PC-9 (cell line): ENCODE measurements around the gene PHF19. TPM values are rescaled to one million over a fixed set of nuclear protein-coding genes. Genes with fewer than 3 reads are reported as not detected.

Experiments used
- BruUV-seq: library from RNA; stranded (reverse); fragments of 400-500 nt; replicated peaks from 2 replicates; lab custom pipeline; 2021; lab: Mats Ljungman, UMichigan
- CTCF ChIA-PET: fragments of 300-600 bp; sonication (Branson Sonifier 250); formaldehyde crosslinking; loops from one replicate; lab custom pipeline; 2022; ENCODE audit warnings: antibody characterized with exemption; lab: Charles Lee
- POLR2A ChIA-PET: fragments of 300-600 bp; sonication (Branson Sonifier 250); formaldehyde crosslinking; loops from one replicate; lab custom pipeline; 2022; ENCODE audit warnings: antibody characterized with exemption; ENCODE audit not compliant: unreplicated experiment; lab: Charles Lee
- DNase-seq, 2 experiments: peaks; one replicate each; pipeline versions ENCODE4 v3.0.0 to v3.0.0-alpha.2; 2015 to 2022; ENCODE audit warnings: mixed read lengths in 1 of 2
- H2AFZ ChIP-seq: fragments of 200-600 bp; sonication (generic); 2 replicates; pipeline ENCODE4 v1.8.1; 2017; ENCODE audit warnings: antibody characterized with exemption
- H3F3A ChIP-seq: fragments of 200-600 bp; sonication (generic); 2 replicates; pipeline ENCODE4 v1.8.1; 2017; ENCODE audit warnings: antibody characterized with exemption, mild to moderate bottlenecking, low read depth; ENCODE audit not compliant: insufficient read depth
- H3K27ac ChIP-seq: fragments of 200-600 bp; sonication (generic); 2 replicates; pipeline ENCODE4 v1.6.1; 2016; ENCODE audit warnings: mixed run types
- H3K27me3 ChIP-seq: fragments of 200-600 bp; sonication (generic); 2 replicates; pipeline ENCODE4 v1.6.1; 2016; ENCODE audit warnings: low read depth, mixed run types; ENCODE audit not compliant: insufficient read depth
- H3K36me3 ChIP-seq: fragments of 200-600 bp; sonication (generic); 2 replicates; pipeline ENCODE4 v1.6.1; 2016; ENCODE audit warnings: low read depth, mixed run types
- H3K4me1 ChIP-seq: fragments of 200-600 bp; sonication (generic); replicated peaks from 2 replicates; pipeline ENCODE4 v1.6.1; 2016; ENCODE audit warnings: mixed run types; ENCODE audit not compliant: insufficient read depth
- H3K4me2 ChIP-seq: fragments of 200-600 bp; sonication (generic); 2 replicates; pipeline ENCODE4 v1.6.1; 2017; ENCODE audit warnings: mixed run types
- H3K4me3 ChIP-seq: fragments of 200-600 bp; sonication (generic); 2 replicates; pipeline ENCODE4 v1.6.1; 2016; ENCODE audit warnings: mixed run types
- H3K79me2 ChIP-seq: fragments of 200-600 bp; sonication (generic); 2 replicates; pipeline ENCODE4 v1.6.1; 2017; ENCODE audit warnings: low read depth, mixed run types
- H3K9me2 ChIP-seq: fragments of 200-600 bp; sonication (generic); 2 replicates; pipeline ENCODE4 v1.8.1; 2017; ENCODE audit warnings: mild to moderate bottlenecking; ENCODE audit not compliant: insufficient read depth
- H3K9me3 ChIP-seq: fragments of 200-600 bp; sonication (generic); 2 replicates; pipeline ENCODE4 v1.8.1; 2016; ENCODE audit warnings: low read depth; ENCODE audit not compliant: insufficient read depth
- H4K20me1 ChIP-seq: fragments of 200-600 bp; sonication (generic); 2 replicates; pipeline ENCODE4 v1.8.1; 2017; ENCODE audit not compliant: insufficient read depth
- EZH2 ChIP-seq: fragments of 200-600 bp; sonication (generic); IDR thresholded peaks from 2 replicates; pipeline ENCODE4 v1.8.0; 2017; ENCODE audit warnings: antibody characterized with exemption, low read depth
- intact Hi-C: fragments of 100-400 bp; cut with micrococcal nuclease; formaldehyde crosslinking; loops from one replicate; pipeline ENCODE4 v1.10.0; 2022; ENCODE audit not compliant: unreplicated experiment
- total RNA-seq: library from RNA; stranded (reverse); gene quantifications from 2 replicates; pipeline ENCODE4 v1.2.3, GENCODE V29; 2021
- TF ChIP-seq, protein P1 (sequence below): fragments of 200-600 bp; sonication (generic); conservative IDR thresholded peaks from 2 replicates; pipeline ENCODE4 v1.6.1; 2017; ENCODE audit warnings: mixed run types, antibody characterized with exemption, mild to moderate bottlenecking, moderate library complexity

The PHF19 gene
- total RNA-seq, 1 experiment from 2014 or later = 72.9 TPM

DNA sequence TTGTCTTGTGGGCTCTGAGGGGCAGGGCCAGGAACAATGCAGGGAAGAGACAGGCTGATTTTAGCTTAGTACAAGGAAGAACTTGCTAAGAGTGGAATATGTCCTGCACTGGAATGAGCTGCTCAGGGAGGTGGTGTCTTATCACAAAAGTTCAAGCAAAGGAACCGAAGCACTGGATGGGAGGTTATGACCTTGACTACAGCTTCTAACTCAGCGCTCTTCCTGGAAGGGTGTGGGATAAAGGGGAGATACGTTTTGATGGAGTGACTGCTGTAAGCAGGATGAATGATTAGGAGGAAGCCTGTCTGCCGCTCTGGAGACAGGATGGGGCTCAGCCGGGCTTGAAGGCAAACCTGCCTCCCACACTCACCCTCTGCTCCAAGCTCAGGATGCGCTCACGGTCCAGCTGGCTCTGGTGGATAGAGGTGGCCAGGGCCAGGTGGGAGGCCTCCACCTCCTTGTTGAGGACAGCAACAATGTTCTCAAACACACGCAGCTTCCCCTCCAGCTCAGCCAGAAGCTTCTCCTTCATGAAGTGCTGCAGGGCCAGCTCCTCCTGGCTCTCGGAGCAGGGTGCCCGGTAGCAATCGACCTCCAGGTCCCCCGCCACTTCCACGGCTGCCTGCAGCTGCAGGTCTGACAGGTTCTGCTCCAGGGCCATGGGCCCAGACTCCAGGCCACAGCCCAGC, 36.1 kb upstream of the PHF19 start:
- no peak for DNase-seq
- Histone ChIP-seq H3K9me3 (no peaks in the 10 kb centered on the region), H3K4me2 (no peak overlapping the region), H4K20me1 (no peaks in the 10 kb centered on the region), H3K4me3 (no peak overlapping the region), H3F3A (no peaks in the 10 kb centered on the region), H3K9me2 (no peaks in the 10 kb centered on the region), H3K27me3 (no peaks in the 10 kb centered on the region), H3K4me1 (peaks cover 7% of the 10 kb centered on the region), H3K79me2 (no peaks in the 10 kb centered on the region), H3K36me3 (no peaks in the 10 kb centered on the region), H2AFZ (no peak overlapping the region), H3K27ac (no peak overlapping the region)
- intact Hi-C loops = no loop called here
- TF ChIP-seq, protein P1, sequence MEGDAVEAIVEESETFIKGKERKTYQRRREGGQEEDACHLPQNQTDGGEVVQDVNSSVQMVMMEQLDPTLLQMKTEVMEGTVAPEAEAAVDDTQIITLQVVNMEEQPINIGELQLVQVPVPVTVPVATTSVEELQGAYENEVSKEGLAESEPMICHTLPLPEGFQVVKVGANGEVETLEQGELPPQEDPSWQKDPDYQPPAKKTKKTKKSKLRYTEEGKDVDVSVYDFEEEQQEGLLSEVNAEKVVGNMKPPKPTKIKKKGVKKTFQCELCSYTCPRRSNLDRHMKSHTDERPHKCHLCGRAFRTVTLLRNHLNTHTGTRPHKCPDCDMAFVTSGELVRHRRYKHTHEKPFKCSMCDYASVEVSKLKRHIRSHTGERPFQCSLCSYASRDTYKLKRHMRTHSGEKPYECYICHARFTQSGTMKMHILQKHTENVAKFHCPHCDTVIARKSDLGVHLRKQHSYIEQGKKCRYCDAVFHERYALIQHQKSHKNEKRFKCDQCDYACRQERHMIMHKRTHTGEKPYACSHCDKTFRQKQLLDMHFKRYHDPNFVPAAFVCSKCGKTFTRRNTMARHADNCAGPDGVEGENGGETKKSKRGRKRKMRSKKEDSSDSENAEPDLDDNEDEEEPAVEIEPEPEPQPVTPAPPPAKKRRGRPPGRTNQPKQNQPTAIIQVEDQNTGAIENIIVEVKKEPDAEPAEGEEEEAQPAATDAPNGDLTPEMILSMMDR = no peak
- no peak for TF ChIP-seq EZH2
- no TSS peak for BruUV-seq
- ChIA-PET POLR2A (no interaction called here), CTCF (no interaction called here)

DNA sequence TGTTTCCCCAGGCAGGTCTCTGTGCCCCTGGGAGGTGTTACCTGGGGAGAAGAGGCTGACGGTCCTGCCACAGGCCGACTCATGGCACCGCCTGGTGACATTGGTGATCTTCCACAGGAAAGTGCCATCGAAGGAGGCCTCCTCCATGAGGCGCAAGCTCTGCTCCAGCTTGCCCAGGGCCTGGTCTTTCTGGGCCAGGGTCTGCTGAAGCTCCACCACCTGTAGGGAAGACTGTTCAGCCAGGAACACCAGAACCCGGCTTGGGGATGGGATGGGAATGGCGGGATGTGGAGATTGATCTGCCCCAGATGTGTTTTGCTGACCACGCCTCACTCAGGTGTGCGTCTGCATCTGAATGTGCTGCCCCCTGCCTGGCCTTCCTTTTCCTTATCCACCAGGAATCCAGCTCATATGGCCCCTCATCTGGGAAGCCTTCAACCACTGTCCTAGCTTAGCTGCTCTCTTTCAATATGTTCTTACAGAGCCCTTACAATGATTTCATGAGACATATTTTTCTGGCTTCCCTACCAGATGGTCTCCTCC, 34.4 kb upstream of the PHF19 start:
- no peak for DNase-seq
- Histone ChIP-seq H3K9me2 (no peaks in the 10 kb centered on the region), H3K4me2 (no peak overlapping the region), H3F3A (no peaks in the 10 kb centered on the region), H3K9me3 (no peaks in the 10 kb centered on the region), H3K4me1 (peaks cover 7% of the 10 kb centered on the region), H3K36me3 (no peaks in the 10 kb centered on the region), H3K4me3 (no peak overlapping the region), H3K79me2 (no peaks in the 10 kb centered on the region), H3K27me3 (no peaks in the 10 kb centered on the region), H3K27ac (no peak overlapping the region), H4K20me1 (no peaks in the 10 kb centered on the region), H2AFZ (no peak overlapping the region)
- ChIA-PET CTCF (no interaction called here), POLR2A (no interaction called here)
- no peak for TF ChIP-seq EZH2
- TF ChIP-seq, protein P1 = no peak
- intact Hi-C loops = no loop called here
- no TSS peak for BruUV-seq

DNA sequence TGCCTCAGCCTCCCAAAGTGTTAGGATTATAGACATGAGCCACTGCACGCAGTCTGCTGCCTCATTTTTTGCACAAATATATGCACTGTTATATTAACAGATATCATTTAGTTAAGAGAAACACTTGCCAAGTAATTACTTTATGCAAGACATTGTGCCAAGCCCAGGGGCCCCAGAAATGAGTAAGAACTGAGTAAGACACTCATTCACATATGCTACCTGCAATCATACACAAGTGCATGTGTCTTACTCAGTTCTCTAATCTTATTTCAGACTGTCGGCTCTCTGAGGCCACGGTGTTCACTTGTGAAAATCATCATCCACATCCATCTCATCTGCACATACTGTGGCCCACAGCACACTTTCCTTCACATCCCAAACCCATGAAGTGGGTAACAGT, 33.7 kb upstream of the PHF19 start:
- no peaks in the 10 kb centered on the region for H3F3A ChIP-seq
- H3K4me3 ChIP-seq = no peak overlapping the region
- intact Hi-C loops = no loop called here
- no peaks in the 10 kb centered on the region for H4K20me1 ChIP-seq
- no peaks in the 10 kb centered on the region for H3K27me3 ChIP-seq
- H3K27ac ChIP-seq = no peak overlapping the region
- BruUV-seq = no TSS peak
- no peaks in the 10 kb centered on the region for H3K9me2 ChIP-seq
- TF ChIP-seq, protein P1 = no peak
- no peak for TF ChIP-seq EZH2
- no peak overlapping the region for H2AFZ ChIP-seq
- H3K79me2 ChIP-seq = no peaks in the 10 kb centered on the region
- no peak overlapping the region for H3K4me2 ChIP-seq
- H3K9me3 ChIP-seq = no peaks in the 10 kb centered on the region
- H3K36me3 ChIP-seq = no peaks in the 10 kb centered on the region
- DNase-seq = no peak
- H3K4me1 ChIP-seq = peaks cover 7% of the 10 kb centered on the region
- CTCF ChIA-PET = no interaction called here
- POLR2A ChIA-PET = no interaction called here
